Neuronal stem cell (in vitro differentiated cells): ENCODE results near the gene EDDM13. TPM values are rescaled to one million over a fixed set of nuclear protein-coding genes. Genes with fewer than 3 reads are reported as not detected.

Experiments used
- DNase-seq: peaks from one replicate; pipeline ENCODE4 v3.0.0-alpha.2; 2013; ENCODE audit warnings: low spot score
- H2AFZ ChIP-seq: one replicate; pipeline ENCODE4 v1.6.1; 2013; ENCODE audit warnings: mild to moderate bottlenecking, low read length, inconsistent platforms
- H2AK5ac ChIP-seq: 2 replicates; pipeline ENCODE4 v1.6.1; 2013; ENCODE audit warnings: low read depth, mild to moderate bottlenecking, inconsistent platforms, low read length, moderate library complexity, mixed read lengths
- H2BK120ac ChIP-seq: 2 replicates; pipeline ENCODE4 v1.6.1; 2013; ENCODE audit warnings: low read depth, mild to moderate bottlenecking, inconsistent platforms, low read length, moderate library complexity, mixed read lengths
- H2BK12ac ChIP-seq: one replicate; pipeline ENCODE4 v1.6.1; 2013; ENCODE audit warnings: low read length, inconsistent platforms
- H2BK15ac ChIP-seq: 2 replicates; pipeline ENCODE4 v1.6.1; 2013; ENCODE audit warnings: mild to moderate bottlenecking, low read length, inconsistent platforms, mixed read lengths
- H2BK5ac ChIP-seq: one replicate; pipeline ENCODE4 v1.6.1; 2013; ENCODE audit warnings: inconsistent platforms, mild to moderate bottlenecking, low read length, moderate library complexity
- H3K14ac ChIP-seq: one replicate; pipeline ENCODE4 v1.6.1; 2013; ENCODE audit warnings: low read length, inconsistent platforms
- H3K18ac ChIP-seq: 2 replicates; pipeline ENCODE4 v1.6.1; 2013; ENCODE audit warnings: low read length, inconsistent platforms
- H3K23ac ChIP-seq: 2 replicates; pipeline ENCODE4 v1.6.1; 2013; ENCODE audit warnings: low read depth, mild to moderate bottlenecking, mixed read lengths, low read length, inconsistent platforms; ENCODE audit not compliant: poor library complexity
- H3K27ac ChIP-seq: replicated peaks from 3 replicates; pipeline ENCODE4 v1.5.1; 2013; ENCODE audit warnings: low read length, inconsistent platforms
- H3K27me3 ChIP-seq, 3 experiments: 2 replicates each; pipeline ENCODE4 v1.6.1; 2013; ENCODE audit warnings: low read length in 3 of 3, mild to moderate bottlenecking in 2 of 3, inconsistent platforms in 1 of 3, low read depth in 1 of 3, mixed read lengths in 1 of 3, moderate library complexity in 1 of 3; ENCODE audit not compliant: control insufficient read depth in 3 of 3, insufficient read depth in 3 of 3
- H3K36me3 ChIP-seq, 2 donors: replicated peaks in 1 of 2; 2 replicates each; pipeline ENCODE4 v1.6.1; 2013; ENCODE audit warnings: low read length in 2 of 2; ENCODE audit not compliant: control insufficient read depth in 2 of 2, insufficient read depth in 2 of 2
- H3K4ac ChIP-seq: 2 replicates; pipeline ENCODE4 v1.6.1; 2013; ENCODE audit warnings: inconsistent platforms, mild to moderate bottlenecking, low read length, moderate library complexity
- H3K4me1 ChIP-seq, 2 donors: 1 replicate in 1 of 2; 2 replicates in 1 of 2; pipeline ENCODE4 v1.6.1; 2013; ENCODE audit warnings: low read length in 2 of 2, low read depth in 1 of 2; ENCODE audit not compliant: control insufficient read depth in 2 of 2, insufficient read depth in 1 of 2
- H3K4me2 ChIP-seq: one replicate; pipeline ENCODE4 v1.6.1; 2013; ENCODE audit warnings: mild to moderate bottlenecking, low read length, inconsistent platforms; ENCODE audit not compliant: insufficient read depth, poor library complexity, severe bottlenecking
- H3K4me3 ChIP-seq, 2 donors: 2 replicates each; pipeline ENCODE4 v1.5.1; 2013; ENCODE audit warnings: low read length in 2 of 2, mild to moderate bottlenecking in 2 of 2, inconsistent platforms in 1 of 2, moderate library complexity in 1 of 2
- H3K79me1 ChIP-seq: one replicate; pipeline ENCODE4 v1.6.1; 2013; ENCODE audit warnings: low read depth, mild to moderate bottlenecking, inconsistent platforms, low read length, moderate library complexity
- H3K9ac ChIP-seq: one replicate; pipeline ENCODE4 v1.6.1; 2013; ENCODE audit warnings: mild to moderate bottlenecking, low read depth, low read length, inconsistent platforms; ENCODE audit not compliant: poor library complexity
- H3K9me3 ChIP-seq, 2 donors: replicated peaks in 1 of 2; 2 replicates each; pipeline versions ENCODE3 to v1.6.1; 2013; ENCODE audit warnings: low read length in 2 of 2, mild to moderate bottlenecking in 2 of 2, inconsistent platforms in 1 of 2, low read depth in 1 of 2, mixed read lengths in 1 of 2, moderate library complexity in 1 of 2; ENCODE audit not compliant: control insufficient read depth in 2 of 2, insufficient read depth in 1 of 2
- H4K8ac ChIP-seq: one replicate; pipeline ENCODE4 v1.6.1; 2013; ENCODE audit warnings: low read depth, mild to moderate bottlenecking, inconsistent platforms, low read length, moderate library complexity
- H4K91ac ChIP-seq: one replicate; pipeline ENCODE4 v1.6.1; 2013; ENCODE audit warnings: low read length, low read depth, mild to moderate bottlenecking, inconsistent platforms; ENCODE audit not compliant: poor library complexity
- WGBS, 2 donors: extraction: QIAGEN DNeasy Blood & Tissue Kit; methylation state at CpG; one replicate each; pipeline ENCODE4 v1.1.7; 2013; ENCODE audit warnings: missing lambda C conversion rate in 2 of 2, mixed read lengths in 1 of 2; ENCODE audit not compliant: insufficient read length in 2 of 2, insufficient replicate concordance in 1 of 2; ENCODE audit errors: extremely low coverage in 2 of 2; 5-methylcytosine and 5-hydroxymethylcytosine counted together
- polyA plus RNA-seq, 2 experiments: library from polyadenylated mRNA; stranded (reverse); fragments of 200-250 nt; gene quantifications; one replicate each; pipeline ENCODE4 v1.2.3, GENCODE V29; 2013

The EDDM13 gene, protein sequence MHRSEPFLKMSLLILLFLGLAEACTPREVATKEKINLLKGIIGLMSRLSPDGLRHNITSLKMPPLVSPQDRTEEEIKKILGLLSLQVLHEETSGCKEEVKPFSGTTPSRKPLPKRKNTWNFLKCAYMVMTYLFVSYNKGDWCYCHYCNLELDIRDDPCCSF
- not detected for polyA plus RNA-seq (2013, experiment 1 of 2)
- not detected for polyA plus RNA-seq (2013, experiment 2 of 2)

DNA sequence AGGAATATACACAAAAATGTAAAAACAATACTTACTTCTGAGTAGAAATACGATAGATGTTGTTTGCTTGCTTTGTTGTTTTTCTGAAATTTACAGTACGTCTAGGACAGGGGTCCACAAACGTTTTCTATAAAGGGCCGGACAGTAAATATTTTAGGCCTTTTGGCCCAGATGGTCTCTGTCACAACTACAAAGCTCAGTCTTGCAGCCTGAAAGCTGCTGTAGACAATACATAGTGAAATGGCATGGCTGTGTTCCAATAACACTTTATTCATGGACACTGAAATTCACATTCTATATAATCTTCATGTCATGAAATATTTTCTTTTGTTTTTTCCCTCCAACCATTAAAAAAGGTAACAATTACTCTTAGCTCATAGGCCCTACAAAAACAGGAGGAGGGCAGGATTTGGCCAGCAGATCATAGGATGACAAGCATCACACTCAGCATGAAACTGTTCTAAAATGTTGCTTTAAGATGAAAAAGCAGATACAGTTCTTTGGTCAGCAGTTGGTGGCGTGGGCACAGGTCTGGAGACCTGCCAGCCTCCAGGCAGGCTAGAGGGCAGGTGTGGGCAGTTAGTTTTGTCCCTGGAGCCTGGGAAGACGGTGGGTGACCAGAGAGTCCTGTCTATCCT, at the start of gene EDDM13:
Gene EDDM13 (plus strand): TSS at position 588 of the 638 bp plus-strand sequence. CDS start 87 bp downstream, outside the sequence.
- no CpG with 5 or more reads among the region's 6 CpGs for WGBS, 2 donors

DNA sequence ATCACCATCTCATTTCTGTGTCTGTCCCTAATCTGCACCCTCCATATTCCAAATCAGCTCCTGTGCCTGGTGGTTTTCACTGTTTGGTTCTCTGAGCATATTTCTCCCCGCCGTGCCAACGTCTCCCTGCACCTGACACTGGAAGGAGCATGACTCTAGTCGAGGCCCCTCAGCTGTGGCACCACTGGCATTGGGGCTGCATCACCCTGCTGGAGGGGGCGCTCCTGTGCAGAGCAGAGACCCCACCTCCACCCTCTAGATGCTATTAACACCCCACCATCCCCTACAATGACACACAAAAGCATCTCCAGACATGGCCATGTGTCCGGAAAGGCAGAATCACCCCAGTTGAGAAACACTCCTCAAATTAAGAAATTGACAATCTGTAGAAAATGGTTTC, 49.6 kb upstream of the EDDM13 start:
- Histone ChIP-seq H2AK5ac (no peak overlapping the region), H3K23ac (no peak overlapping the region), H3K9ac (no peak overlapping the region), H3K14ac (no peak overlapping the region), H3K18ac (no peak overlapping the region), H2BK120ac (no peak overlapping the region), H4K8ac (no peak overlapping the region), H3K27ac (no peak overlapping the region), H3K4ac (no peak overlapping the region), H3K4me3 (no peak overlapping the region), H3K36me3 (peaks cover 0 to 3% of the 10 kb centered on the region in 2 donors), H3K4me2 (no peak overlapping the region), H2AFZ (no peak overlapping the region), H3K27me3 (peaks cover 0 to 2% (median 0%) of the 10 kb centered on the region in 3 experiments), H3K9me3 (peaks cover 0 to 2% of the 10 kb centered on the region in 2 donors), H3K4me1 (no peaks in the 10 kb centered on the region), H3K79me1 (no peaks in the 10 kb centered on the region), H4K91ac (no peak overlapping the region), H2BK12ac (no peak overlapping the region), H2BK5ac (no peak overlapping the region), H2BK15ac (no peak overlapping the region)
- no peak for DNase-seq
- no CpG with 5 or more reads among the region's 6 CpGs for WGBS, 2 donors

More for the DNA sequence above, at the start of gene EDDM13:
- H3K4ac ChIP-seq = no peak within 1 kb of the TSS
- no peak within 1 kb of the TSS for H3K4me2 ChIP-seq
- no peaks in the 10 kb centered on the region for H3K4me1 ChIP-seq
- no peaks in the 10 kb centered on the region for H3K27me3 ChIP-seq
- no peak within 1 kb of the TSS for H3K27ac ChIP-seq
- no peak within 1 kb of the TSS for H2AK5ac ChIP-seq
- no peak within 1 kb of the TSS for H2BK120ac ChIP-seq
- no peak within 1 kb of the TSS for H2BK15ac ChIP-seq
- H4K8ac ChIP-seq = no peak within 1 kb of the TSS
- no peak within 1 kb of the TSS for H3K9ac ChIP-seq
- no peaks in the 10 kb centered on the region for H3K36me3 ChIP-seq
- no peak within 1 kb of the TSS for H3K4me3 ChIP-seq
- no peak within 1 kb of the TSS for H3K14ac ChIP-seq
- H3K79me1 ChIP-seq = no peaks in the 10 kb centered on the region
- H2AFZ ChIP-seq = no peak within 1 kb of the TSS
- H2BK5ac ChIP-seq = no peak within 1 kb of the TSS
- H4K91ac ChIP-seq = no peak within 1 kb of the TSS
- no peak within 1 kb of the TSS for H3K18ac ChIP-seq
- peaks cover 3 to 5% of the 10 kb centered on the region in 2 donors for H3K9me3 ChIP-seq
- H2BK12ac ChIP-seq = no peak within 1 kb of the TSS
- DNase-seq = no peak
- no peak within 1 kb of the TSS for H3K23ac ChIP-seq

DNA sequence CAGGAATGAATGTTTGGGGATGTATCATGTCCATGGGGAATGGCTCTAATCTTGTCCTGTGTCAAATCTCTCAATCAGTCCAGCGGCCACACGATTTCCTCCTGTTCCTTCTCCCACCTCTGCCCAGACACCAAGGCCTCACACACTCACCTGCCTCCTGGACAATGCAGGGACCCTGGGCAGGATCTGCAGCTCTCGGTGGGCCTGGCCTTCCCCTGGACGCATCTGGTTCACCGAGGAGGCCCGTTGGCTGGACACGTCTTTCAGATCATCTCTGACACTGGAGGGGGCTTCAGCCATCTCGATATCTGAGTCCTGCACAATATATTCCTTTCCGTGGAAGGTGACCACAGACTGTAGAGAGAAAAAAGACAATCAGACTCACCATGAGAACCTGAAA, 49.1 kb upstream of the EDDM13 start:
- H4K8ac ChIP-seq = no peak overlapping the region

DNA sequence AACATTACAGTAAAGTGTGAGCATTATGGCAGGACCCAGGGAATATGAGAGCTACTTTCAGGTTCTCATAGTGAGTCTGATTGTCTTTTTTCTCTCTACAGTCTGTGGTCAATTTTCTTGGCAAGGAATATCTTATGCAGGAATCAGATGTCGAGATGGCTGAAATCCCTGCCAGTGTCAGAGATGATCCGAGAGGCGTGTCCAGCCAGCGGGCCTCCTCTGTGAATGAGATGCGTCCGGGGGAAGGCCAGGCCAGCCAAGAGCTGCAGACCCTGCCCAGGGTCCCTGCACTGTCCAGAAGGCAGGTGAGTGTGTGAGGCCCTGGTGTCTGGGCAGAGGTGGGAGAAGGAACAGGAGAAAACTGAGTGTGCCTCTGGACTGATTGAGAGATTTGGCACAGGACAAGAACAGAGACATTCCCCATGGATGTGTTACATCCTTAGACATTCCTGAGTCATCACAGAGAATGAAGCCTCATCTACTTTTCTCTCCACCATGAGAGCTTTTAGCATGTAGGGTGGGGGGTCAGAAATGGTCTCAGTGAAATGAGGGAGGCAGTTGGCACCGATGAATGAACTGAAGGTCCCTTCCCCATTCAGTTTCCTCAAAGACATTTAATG, 27.3 kb upstream of the EDDM13 start:
- no CpG with 5 or more reads among the region's 7 CpGs for WGBS, 2 donors
- no peak for DNase-seq

More for the DNA sequence above, 49.1 kb upstream of the EDDM13 start:
- Histone ChIP-seq H2AK5ac (no peak overlapping the region), H3K27me3 (peaks cover 0 to 2% (median 0%) of the 10 kb centered on the region in 3 experiments), H3K9ac (no peak overlapping the region), H2BK12ac (no peak overlapping the region), H3K4ac (no peak overlapping the region), H3K79me1 (no peaks in the 10 kb centered on the region), H3K18ac (no peak overlapping the region), H3K27ac (no peak overlapping the region), H3K36me3 (peaks cover 0 to 3% of the 10 kb centered on the region in 2 donors), H3K4me1 (no peaks in the 10 kb centered on the region), H2BK5ac (no peak overlapping the region), H2AFZ (no peak overlapping the region), H3K14ac (no peak overlapping the region), H3K23ac (no peak overlapping the region), H2BK15ac (no peak overlapping the region), H3K4me2 (no peak overlapping the region), H4K91ac (no peak overlapping the region), H2BK120ac (no peak overlapping the region), H3K4me3 (no peak overlapping the region), H3K9me3 (peaks cover 0 to 2% of the 10 kb centered on the region in 2 donors)
- no peak for DNase-seq
- WGBS, 2 donors = no CpG with 5 or more reads among the region's 9 CpGs

More for the DNA sequence above, 27.3 kb upstream of the EDDM13 start:
- Histone ChIP-seq H3K4me1 (no peaks in the 10 kb centered on the region), H3K27me3 (no peaks in the 10 kb centered on the region), H2BK5ac (no peak overlapping the region), H2AK5ac (no peak overlapping the region), H3K18ac (peak overlapping the region; percentile 27), H3K14ac (no peak overlapping the region), H3K79me1 (no peaks in the 10 kb centered on the region), H2BK12ac (no peak overlapping the region), H3K9me3 (no peaks in the 10 kb centered on the region), H2AFZ (no peak overlapping the region), H2BK120ac (no peak overlapping the region), H2BK15ac (no peak overlapping the region), H4K91ac (no peak overlapping the region), H3K9ac (no peak overlapping the region), H3K23ac (no peak overlapping the region), H3K4ac (no peak overlapping the region), H3K27ac (no peak overlapping the region), H3K4me2 (no peak overlapping the region), H4K8ac (no peak overlapping the region), H3K36me3 (no peaks in the 10 kb centered on the region), H3K4me3 (no peak overlapping the region)
